Urinary bladder (tissue), 4 donors: ENCODE results near the gene RAB36. TPM values are rescaled to one million over a fixed set of nuclear protein-coding genes. Genes with fewer than 3 reads are reported as not detected.
A peak's percentile ranks its signal among the peaks of the same experiment; 100 is the strongest.
"Not testable (repeated sequence)": the region's sequence is repeated elsewhere in the genome, so short reads cannot be mapped to it uniquely, and the experiment has no call there.

Source experiments
- DNase-seq: peaks from one replicate; pipeline ENCODE4 v3.0.0-alpha.2; 2015; ENCODE audit errors: extremely low spot score
- H3K27ac ChIP-seq: one replicate; pipeline ENCODE4 v1.5.1; 2013; ENCODE audit warnings: low read depth, mild to moderate bottlenecking, moderate library complexity
- H3K36me3 ChIP-seq: one replicate; pipeline ENCODE4 v1.6.1; 2013; ENCODE audit warnings: mild to moderate bottlenecking, moderate library complexity; ENCODE audit not compliant: insufficient read depth
- H3K4me1 ChIP-seq: one replicate; pipeline ENCODE4 v1.6.1; 2013; ENCODE audit warnings: mild to moderate bottlenecking, moderate library complexity; ENCODE audit not compliant: insufficient read depth
- H3K4me3 ChIP-seq: one replicate; pipeline ENCODE4 v1.5.1; 2013; ENCODE audit warnings: low read depth, low read length
- WGBS: extraction: QIAGEN DNeasy Blood & Tissue Kit; methylation state at CpG from one replicate; pipeline ENCODE4 v1.1.7; 2013; 5-methylcytosine and 5-hydroxymethylcytosine counted together
- polyA plus RNA-seq: library from polyadenylated mRNA; stranded (reverse); fragments of 200-250 nt; gene quantifications from one replicate; pipeline ENCODE4 v1.2.3, GENCODE V29; 2013
- total RNA-seq: library from RNA; depleted of rRNA; stranded (reverse); fragments of >200 nt; gene quantifications from one replicate; pipeline ENCODE4 v1.2.3, GENCODE V29; 2014
- donor health status: healthy with polysubstance abuse.
- donor health status: healthy.

The RAB36 gene
- total and polyA plus RNA-seq, 2 donors = 2.0 to 3.7 TPM

GRCh38 chr22:23129149-23129548, 16.1 kb upstream of the RAB36 start:
- DNase-seq = no peak
- H3K4me1 ChIP-seq = no peaks in the 10 kb centered on the region
- no peaks in the 10 kb centered on the region for H3K36me3 ChIP-seq
- WGBS = 78% methylated on average over 10 of the region's 10 CpGs
- no peak overlapping the region for H3K27ac ChIP-seq
- no peak overlapping the region for H3K4me3 ChIP-seq

- no peak for DNase-seq
- no peaks in the 10 kb centered on the region for H3K4me1 ChIP-seq
- H3K36me3 ChIP-seq = no peaks in the 10 kb centered on the region
- 57% methylated on average over 3 of the region's 3 CpGs for WGBS
- no peak overlapping the region for H3K27ac ChIP-seq
- no peak overlapping the region for H3K4me3 ChIP-seq
Observed at GRCh38 chr22:23130697-23131096, 14.6 kb upstream of the RAB36 start.

- Histone ChIP-seq H3K4me3 (no peak overlapping the region), H3K36me3 (no peaks in the 10 kb centered on the region), H3K27ac (no peak overlapping the region), H3K4me1 (no peaks in the 10 kb centered on the region)
- DNase-seq = no peak
- WGBS = 84% methylated on average over 6 of the region's 6 CpGs
Observed at GRCh38 chr22:23131931-23132330, 13.3 kb upstream of the RAB36 start.

- H3K36me3 ChIP-seq = no peaks in the 10 kb centered on the region
- H3K27ac ChIP-seq = no peak overlapping the region
- no peak overlapping the region for H3K4me3 ChIP-seq
- 87% methylated on average over 10 of the region's 10 CpGs for WGBS
- no peaks in the 10 kb centered on the region for H3K4me1 ChIP-seq
- DNase-seq = no peak
Observed at GRCh38 chr22:23132376-23133091, 12.7 kb upstream of the RAB36 start.

GRCh38 chr22:23133922-23134321, 11.4 kb upstream of the RAB36 start:
- Histone ChIP-seq H3K36me3 (no peaks in the 10 kb centered on the region), H3K4me1 (no peaks in the 10 kb centered on the region), H3K4me3 (no peak overlapping the region), H3K27ac (no peak overlapping the region)
- 94% methylated on average over 10 of the region's 10 CpGs for whole genome bisulfite sequencing
- DNase-seq = no peak

GRCh38 chr22:23136991-23137390, 8.3 kb upstream of the RAB36 start:
- not testable (repeated sequence) for H3K36me3 ChIP-seq, DNase-seq, H3K4me3 ChIP-seq, H3K4me1 ChIP-seq, H3K27ac ChIP-seq
- 83% methylated on average over 4 of the region's 4 CpGs for WGBS

- no peaks in the 10 kb centered on the region for H3K36me3 ChIP-seq
- WGBS = 60% methylated on average over 3 of the region's 3 CpGs
- H3K27ac ChIP-seq = no peak overlapping the region
Observed at GRCh38 chr22:23137468-23137867, 7.8 kb upstream of the RAB36 start.

GRCh38 chr22:23137905-23138561, 7.2 kb upstream of the RAB36 start:
- no peak for DNase-seq
- H3K4me3 ChIP-seq = no peak overlapping the region
- no peaks in the 10 kb centered on the region for H3K4me1 ChIP-seq
- H3K27ac ChIP-seq = no peak overlapping the region
- 74% methylated on average over 5 of the region's 5 CpGs for WGBS
- H3K36me3 ChIP-seq = no peaks in the 10 kb centered on the region

More at GRCh38 chr22:23137468-23137867, 7.8 kb upstream of the RAB36 start:
- no peaks in the 10 kb centered on the region for H3K4me1 ChIP-seq
- DNase-seq = no peak
- no peak overlapping the region for H3K4me3 ChIP-seq

- H3K27ac ChIP-seq = peak overlapping the region; percentile 42
- 93% methylated on average over 12 of the region's 12 CpGs for WGBS
- no peaks in the 10 kb centered on the region for H3K4me1 ChIP-seq
- no peak for DNase-seq
- H3K4me3 ChIP-seq = no peak overlapping the region
- no peaks in the 10 kb centered on the region for H3K36me3 ChIP-seq
Observed at GRCh38 chr22:23138584-23139435, 6.5 kb upstream of the RAB36 start.

- H3K36me3 ChIP-seq = no peaks in the 10 kb centered on the region
- no peak for DNase-seq
- no peak overlapping the region for H3K27ac ChIP-seq
- no peak overlapping the region for H3K4me3 ChIP-seq
- H3K4me1 ChIP-seq = no peaks in the 10 kb centered on the region
Observed at GRCh38 chr22:23140385-23140784, 4.9 kb upstream of the RAB36 start.

- Histone ChIP-seq H3K4me1 (no peaks in the 10 kb centered on the region), H3K4me3 (no peak overlapping the region), H3K36me3 (no peaks in the 10 kb centered on the region), H3K27ac (no peak overlapping the region)
- 80% methylated on average over 9 of the region's 9 CpGs for WGBS
- no peak for DNase-seq
Observed at GRCh38 chr22:23142546-23143105, 2.7 kb upstream of the RAB36 start.

- WGBS = 92% methylated on average over 1 of the region's 1 CpG
- Histone ChIP-seq H3K4me1 (no peaks in the 10 kb centered on the region), H3K27ac (no peak overlapping the region), H3K36me3 (no peaks in the 10 kb centered on the region), H3K4me3 (no peak overlapping the region)
- no peak for DNase-seq
Observed at GRCh38 chr22:23143119-23143518, 2.2 kb upstream of the RAB36 start.

GRCh38 chr22:23144432-23144831, 845 bp upstream of the RAB36 start:
- Histone ChIP-seq H3K4me1 (no peaks in the 10 kb centered on the region), H3K4me3 (no peak overlapping the region), H3K27ac (no peak overlapping the region), H3K36me3 (no peaks in the 10 kb centered on the region)
- DNase-seq = no peak
- WGBS = 95% methylated on average over 4 of the region's 4 CpGs
